Measurements from ENCODE around the gene TMEM165.

- TF ChIP-seq CTCF (IDR thresholded peaks at IDR 0.05) (no peak), EP300 (IDR thresholded peaks at IDR 0.05) (no peak)
Measured at GRCh38 chr4:55378617-55379467, 16.9 kb upstream of the TMEM165 start.
